Measurements from ENCODE around the gene FBXO2. TPM values are rescaled to one million over a fixed set of nuclear protein-coding genes. Genes with fewer than 3 reads are reported as not detected.

Gene FBXO2
- total and polyA plus RNA-seq, 10 of the 15 experiments (the other 5 are each of a cell fraction or from before 2014, with no cell fraction given): 0.06 to 0.41 (median 0.18) TPM; not detected in 4

DNA sequence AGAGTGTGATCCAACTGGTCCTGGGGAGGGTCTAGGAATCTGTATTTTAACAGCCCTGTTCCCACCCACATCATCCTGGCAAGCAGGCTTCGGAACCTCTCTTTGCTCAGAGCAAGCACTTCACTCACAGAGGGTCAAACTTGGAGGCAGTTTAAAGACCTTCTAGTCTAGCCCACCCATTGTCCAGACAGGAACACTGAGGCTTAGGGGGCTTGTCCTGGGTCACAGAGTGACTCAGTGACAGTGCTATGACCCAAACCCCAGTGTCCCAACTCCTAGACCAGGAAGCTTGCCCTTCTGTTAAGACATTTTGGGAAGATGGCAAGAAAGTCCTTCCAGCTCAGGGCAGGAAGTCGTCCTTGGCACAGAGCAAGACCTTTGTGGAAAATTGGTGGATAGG, 36.5 kb downstream of the FBXO2 start:
- CTCF ChIA-PET: no interaction called here

GRCh38 chr1:11617314-11617713, 36.9 kb downstream of the FBXO2 start:
- Histone ChIP-seq H3K36me3 (ENCODE audit: control insufficient read depth in 2 of 2, insufficient read depth in 2 of 2, low read length in 1 of 2) (no peaks in the 10 kb centered on the region), H3K9me3 (replicated peaks; ENCODE audit: control insufficient read depth, insufficient read depth, low read length) (no peaks in the 10 kb centered on the region), H3K9ac (ENCODE audit: control insufficient read depth, insufficient read depth, low read length) (no peak overlapping the region), H2AFZ (ENCODE audit: control insufficient read depth, low read depth, low read length) (no peak overlapping the region), H3K4me3 (no peak overlapping the region), H4K20me1 (ENCODE audit: control insufficient read depth, insufficient read depth) (no peaks in the 10 kb centered on the region), H3K4me2 (ENCODE audit: control insufficient read depth, insufficient read depth) (no peak overlapping the region), H3K27ac (ENCODE audit: control insufficient read depth, insufficient read depth) (no peak overlapping the region), H3K79me2 (ENCODE audit: control insufficient read depth, insufficient read depth, low read length) (no peaks in the 10 kb centered on the region), H3K4me1 (ENCODE audit: control insufficient read depth, insufficient read depth, low read length) (no peaks in the 10 kb centered on the region), H3K27me3 (replicated peaks in 1 of 2; ENCODE audit: control insufficient read depth in 2 of 2, insufficient read depth in 2 of 2, low read length in 1 of 2) (no peaks in the 10 kb centered on the region; a peak in 1 of 4 replicates)
- RAD21 ChIA-PET (ENCODE audit: unreplicated experiment): no interaction called here
- SMC1A ChIA-PET (ENCODE audit: uncharacterized antibody, unreplicated experiment): no interaction called here
- intact Hi-C loops (cut with micrococcal nuclease; ENCODE audit: unreplicated experiment): no loop called here
- POLR2A ChIA-PET: no interaction called here
- in situ Hi-C loops (cut with MboI): no loop called here
- FAIRE-seq: no peak
- CTCF ChIA-PET: no interaction called here
- BruUV-seq (replicated peaks): no TSS peak
- 17% methylated on average over 7 of the region's 7 CpGs for WGBS (ENCODE audit: insufficient coverage, insufficient replicate concordance, low lambda C conversion rate, missing lambda C conversion rate)
- DNase-seq (ENCODE audit: low read depth, low spot score): no peak
- ATAC-seq: no peak
- TF ChIP-seq CTCF (IDR thresholded peaks at IDR 0.05 in 2 of 3, conservative IDR thresholded peaks at IDR 0.05 in 1 of 3; ENCODE audit: control insufficient read depth in 2 of 3, extremely low read depth in 1 of 3, insufficient read depth in 1 of 3, low read depth in 3 of 3, low read length in 3 of 3) (no peak), BACH1 (IDR thresholded peaks at IDR 0.05; ENCODE audit: borderline replicate concordance) (no peak), PRDM15 (CRISPR knock-in tag; IDR thresholded peaks at IDR 0.05) (no peak), NBN (IDR thresholded peaks at IDR 0.05) (no peak), SP1 (IDR thresholded peaks at IDR 0.05; ENCODE audit: low read depth, low read length) (no peak)
- TF ChIP-seq, protein P1, sequence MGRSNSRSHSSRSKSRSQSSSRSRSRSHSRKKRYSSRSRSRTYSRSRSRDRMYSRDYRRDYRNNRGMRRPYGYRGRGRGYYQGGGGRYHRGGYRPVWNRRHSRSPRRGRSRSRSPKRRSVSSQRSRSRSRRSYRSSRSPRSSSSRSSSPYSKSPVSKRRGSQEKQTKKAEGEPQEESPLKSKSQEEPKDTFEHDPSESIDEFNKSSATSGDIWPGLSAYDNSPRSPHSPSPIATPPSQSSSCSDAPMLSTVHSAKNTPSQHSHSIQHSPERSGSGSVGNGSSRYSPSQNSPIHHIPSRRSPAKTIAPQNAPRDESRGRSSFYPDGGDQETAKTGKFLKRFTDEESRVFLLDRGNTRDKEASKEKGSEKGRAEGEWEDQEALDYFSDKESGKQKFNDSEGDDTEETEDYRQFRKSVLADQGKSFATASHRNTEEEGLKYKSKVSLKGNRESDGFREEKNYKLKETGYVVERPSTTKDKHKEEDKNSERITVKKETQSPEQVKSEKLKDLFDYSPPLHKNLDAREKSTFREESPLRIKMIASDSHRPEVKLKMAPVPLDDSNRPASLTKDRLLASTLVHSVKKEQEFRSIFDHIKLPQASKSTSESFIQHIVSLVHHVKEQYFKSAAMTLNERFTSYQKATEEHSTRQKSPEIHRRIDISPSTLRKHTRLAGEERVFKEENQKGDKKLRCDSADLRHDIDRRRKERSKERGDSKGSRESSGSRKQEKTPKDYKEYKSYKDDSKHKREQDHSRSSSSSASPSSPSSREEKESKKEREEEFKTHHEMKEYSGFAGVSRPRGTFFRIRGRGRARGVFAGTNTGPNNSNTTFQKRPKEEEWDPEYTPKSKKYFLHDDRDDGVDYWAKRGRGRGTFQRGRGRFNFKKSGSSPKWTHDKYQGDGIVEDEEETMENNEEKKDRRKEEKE (IDR thresholded peaks at IDR 0.05): no peak

More for the DNA sequence above, 36.5 kb downstream of the FBXO2 start:
- no peaks in the 10 kb centered on the region for H3K79me2 ChIP-seq (ENCODE audit: control insufficient read depth, insufficient read depth, low read length)
- no peaks in the 10 kb centered on the region for H3K9me3 ChIP-seq (replicated peaks; ENCODE audit: control insufficient read depth, insufficient read depth, low read length)
- no peak overlapping the region for H3K27ac ChIP-seq (ENCODE audit: control insufficient read depth, insufficient read depth)
- H3K27me3 ChIP-seq (replicated peaks in 1 of 2; ENCODE audit: control insufficient read depth in 2 of 2, insufficient read depth in 2 of 2, low read length in 1 of 2): no peaks in the 10 kb centered on the region; a peak in 1 of 4 replicates
- ChIA-PET POLR2A (interaction anchor here (0.6 kb wide), 1 partner anchor 42 kb away, joined by 3 read pairs; no protein-coding TSS in a partner anchor), RAD21 (ENCODE audit: unreplicated experiment) (no interaction called here), SMC1A (ENCODE audit: uncharacterized antibody, unreplicated experiment) (no interaction called here)
- DNase-seq (ENCODE audit: low read depth, low spot score) (no peak), FAIRE-seq (no peak), ATAC-seq (no peak)
- BruUV-seq (replicated peaks): no TSS peak
- H3K4me3 ChIP-seq: no peak overlapping the region
- intact Hi-C loops (cut with micrococcal nuclease; ENCODE audit: unreplicated experiment) (no loop called here), in situ Hi-C loops (cut with MboI) (no loop called here)
- H3K4me2 ChIP-seq (ENCODE audit: control insufficient read depth, insufficient read depth): no peak overlapping the region
- no peaks in the 10 kb centered on the region for H4K20me1 ChIP-seq (ENCODE audit: control insufficient read depth, insufficient read depth)
- H3K9ac ChIP-seq (ENCODE audit: control insufficient read depth, insufficient read depth, low read length): no peak overlapping the region
- no peaks in the 10 kb centered on the region for H3K36me3 ChIP-seq (ENCODE audit: control insufficient read depth in 2 of 2, insufficient read depth in 2 of 2, low read length in 1 of 2)
- no peak for TF ChIP-seq BRCA1 (IDR thresholded peaks at IDR 0.05; ENCODE audit: low read depth, low read length)
- no peak for TF ChIP-seq MXI1 (IDR thresholded peaks at IDR 0.05; ENCODE audit: low read depth, low read length)
- no peak for TF ChIP-seq RBBP5 (conservative IDR thresholded peaks at IDR 0.05)
- no peak for TF ChIP-seq SUZ12 (IDR thresholded peaks at IDR 0.05; ENCODE audit: unreplicated experiment)
- TF ChIP-seq ATF7 (IDR thresholded peaks at IDR 0.05; ENCODE audit: low read depth): no peak
- TF ChIP-seq RB1 (IDR thresholded peaks at IDR 0.05; ENCODE audit: borderline replicate concordance): no peak
- no peak for TF ChIP-seq TAF1 (IDR thresholded peaks at IDR 0.05; ENCODE audit: borderline replicate concordance, low read depth, low read length)
- no peak for TF ChIP-seq SRF (IDR thresholded peaks at IDR 0.05; ENCODE audit: low read depth in 2 of 2, low read length in 2 of 2)
- no peak overlapping the region for H2AFZ ChIP-seq (ENCODE audit: control insufficient read depth, low read depth, low read length)
- no peaks in the 10 kb centered on the region for H3K4me1 ChIP-seq (ENCODE audit: control insufficient read depth, insufficient read depth, low read length)
- WGBS (ENCODE audit: insufficient coverage, insufficient replicate concordance, low lambda C conversion rate, missing lambda C conversion rate): 11% methylated on average over 2 of the region's 2 CpGs

Measured in GM12878 (cell line).